ENCODE measurements around the gene GAST.

- TF ChIP-seq POLR2A (IDR thresholded peaks at IDR 0.05), result no peak
- no peak for TF ChIP-seq CTCF (IDR thresholded peaks at IDR 0.05)
Measured at GRCh38 chr17:41680426-41681040, 31.6 kb upstream of the GAST start.

Data from esophagus squamous epithelium (tissue), 4 donors.